Measurements from ENCODE around the gene CHST3.

GRCh38 chr10:71950683-71951082 lies 13.5 kb upstream of the CHST3 start:
- TF ChIP-seq, protein P1, sequence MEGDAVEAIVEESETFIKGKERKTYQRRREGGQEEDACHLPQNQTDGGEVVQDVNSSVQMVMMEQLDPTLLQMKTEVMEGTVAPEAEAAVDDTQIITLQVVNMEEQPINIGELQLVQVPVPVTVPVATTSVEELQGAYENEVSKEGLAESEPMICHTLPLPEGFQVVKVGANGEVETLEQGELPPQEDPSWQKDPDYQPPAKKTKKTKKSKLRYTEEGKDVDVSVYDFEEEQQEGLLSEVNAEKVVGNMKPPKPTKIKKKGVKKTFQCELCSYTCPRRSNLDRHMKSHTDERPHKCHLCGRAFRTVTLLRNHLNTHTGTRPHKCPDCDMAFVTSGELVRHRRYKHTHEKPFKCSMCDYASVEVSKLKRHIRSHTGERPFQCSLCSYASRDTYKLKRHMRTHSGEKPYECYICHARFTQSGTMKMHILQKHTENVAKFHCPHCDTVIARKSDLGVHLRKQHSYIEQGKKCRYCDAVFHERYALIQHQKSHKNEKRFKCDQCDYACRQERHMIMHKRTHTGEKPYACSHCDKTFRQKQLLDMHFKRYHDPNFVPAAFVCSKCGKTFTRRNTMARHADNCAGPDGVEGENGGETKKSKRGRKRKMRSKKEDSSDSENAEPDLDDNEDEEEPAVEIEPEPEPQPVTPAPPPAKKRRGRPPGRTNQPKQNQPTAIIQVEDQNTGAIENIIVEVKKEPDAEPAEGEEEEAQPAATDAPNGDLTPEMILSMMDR (IDR thresholded peaks at IDR 0.05), result no peak
- no peak for TF ChIP-seq POLR2A (IDR thresholded peaks at IDR 0.05)
